Caco-2 (cell line): Measurements from ENCODE around the gene STYK1. TPM values are rescaled to one million over a fixed set of nuclear protein-coding genes. Genes with fewer than 3 reads are reported as not detected.
"Not testable (repeated sequence)": the region's sequence is repeated elsewhere in the genome, so short reads cannot be mapped to it uniquely, and the experiment has no call there.

Experiments used
- BruUV-seq: library from RNA; stranded (reverse); fragments of 400-500 nt; replicated peaks from 2 replicates; lab custom pipeline; 2021; lab: Mats Ljungman, UMichigan
- CTCF ChIA-PET: fragments of 300-600 bp; sonication (Branson Sonifier 250); formaldehyde crosslinking; loops from one replicate; lab custom pipeline; 2022; ENCODE audit warnings: antibody characterized with exemption; lab: Charles Lee
- POLR2A ChIA-PET: fragments of 300-600 bp; sonication (Branson Sonifier 250); formaldehyde crosslinking; loops from one replicate; lab custom pipeline; 2022; ENCODE audit warnings: antibody characterized with exemption; lab: Charles Lee
- DNase-seq, 2 experiments: peaks; one replicate each; pipeline versions ENCODE4 v3.0.0 to v3.0.0-alpha.2; 2020 to 2022
- H3K27me3 ChIP-seq: replicated peaks from 2 replicates; pipeline ENCODE4 v1.6.0; 2011; ENCODE audit warnings: low read length; ENCODE audit not compliant: control insufficient read depth, insufficient read depth
- H3K36me3 ChIP-seq: 2 replicates; pipeline ENCODE4 v1.5.1; 2011; ENCODE audit warnings: low read length; ENCODE audit not compliant: control insufficient read depth, insufficient read depth
- H3K4me1 ChIP-seq: fragments of 250-450 bp; sonication (Bioruptor Pico); 2 replicates; pipeline ENCODE4 v1.5.1; 2020; ENCODE audit warnings: mild to moderate bottlenecking
- H3K4me3 ChIP-seq: 2 replicates; pipeline ENCODE4 v1.5.1; 2011; ENCODE audit warnings: low read depth, mild to moderate bottlenecking, control low read depth, low read length
- H3K9me3 ChIP-seq: fragments of 250-450 bp; sonication (Bioruptor Pico); 2 replicates; pipeline ENCODE4 v1.5.1; 2020; ENCODE audit warnings: mild to moderate bottlenecking, moderate library complexity
- H3K27ac Mint-ChIP-seq: one replicate; pipeline ENCODE4 v1.8.0; 2022; ENCODE audit warnings: mixed read lengths; ENCODE audit not compliant: unreplicated experiment
- H3K27me3 Mint-ChIP-seq: one replicate; pipeline ENCODE4 v1.8.0; 2022; ENCODE audit warnings: mixed read lengths; ENCODE audit not compliant: insufficient read depth, unreplicated experiment
- H3K36me3 Mint-ChIP-seq: one replicate; pipeline ENCODE4 v1.8.0; 2022; ENCODE audit warnings: mild to moderate bottlenecking, mixed read lengths; ENCODE audit not compliant: insufficient read depth, unreplicated experiment
- H3K4me1 Mint-ChIP-seq: one replicate; pipeline ENCODE4 v1.8.0; 2022; ENCODE audit warnings: low read depth, mixed read lengths; ENCODE audit not compliant: unreplicated experiment
- H3K4me3 Mint-ChIP-seq: one replicate; pipeline ENCODE4 v1.8.0; 2022; ENCODE audit warnings: mild to moderate bottlenecking, moderate library complexity, mixed read lengths; ENCODE audit not compliant: unreplicated experiment
- H3K9me3 Mint-ChIP-seq: one replicate; pipeline ENCODE4 v1.8.0; 2022; ENCODE audit warnings: mixed read lengths; ENCODE audit not compliant: unreplicated experiment
- CTCF ChIP-seq, 2 experiments: fragments of 200-600 bp in 1 of 2; IDR thresholded peaks; 1 replicate in 1 of 2; 2 replicates in 1 of 2; pipeline versions ENCODE4 v1.5.1 to v1.8.0; 2011 to 2022; ENCODE audit warnings: antibody characterized with exemption in 1 of 2, control low read depth in 1 of 2, inconsistent platforms in 1 of 2, low read depth in 1 of 2, low read length in 1 of 2, mild to moderate bottlenecking in 1 of 2, moderate library complexity in 1 of 2; ENCODE audit not compliant: insufficient read depth in 1 of 2, severe bottlenecking in 1 of 2, unreplicated experiment in 1 of 2
- intact Hi-C: fragments of 100-400 bp; cut with micrococcal nuclease; formaldehyde crosslinking; loops from one replicate; pipeline ENCODE4 v1.10.0; 2022; ENCODE audit not compliant: unreplicated experiment
- total RNA-seq: library from RNA; stranded (reverse); gene quantifications from 2 replicates; pipeline ENCODE4 v1.2.3, GENCODE V29; 2022

Gene STYK1
- total RNA-seq, 1 experiment from 2014 or later = 4.5 TPM

DNA sequence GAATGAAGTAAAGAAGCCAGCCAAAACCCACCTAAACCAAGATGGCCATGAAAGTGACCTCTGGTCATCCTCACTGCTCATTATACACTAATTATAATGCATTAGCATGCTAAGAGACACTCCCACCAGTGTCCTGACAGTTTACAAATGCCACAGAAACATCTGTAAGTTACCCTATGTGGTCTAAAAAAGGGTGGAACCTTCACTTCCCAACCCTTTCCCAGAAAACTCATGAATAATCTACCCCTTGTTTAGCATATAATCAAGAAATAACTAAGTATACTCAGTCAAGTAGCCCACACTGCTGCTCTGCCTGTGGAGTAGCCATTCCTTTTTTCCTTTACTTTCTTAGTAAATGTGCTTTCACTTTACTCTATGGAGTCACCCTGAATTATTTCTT lies 19.8 kb downstream of the STYK1 start:
- H3K27me3 ChIP-seq = no peaks in the 10 kb centered on the region
- no peak overlapping the region for H3K4me3 Mint-ChIP-seq
- H3K4me1 ChIP-seq = no peaks in the 10 kb centered on the region
- H3K4me1 Mint-ChIP-seq = no peaks in the 10 kb centered on the region
- H3K27ac Mint-ChIP-seq = no peak overlapping the region
- no peaks in the 10 kb centered on the region for H3K9me3 Mint-ChIP-seq
- POLR2A ChIA-PET = no interaction called here
- no TSS peak for BruUV-seq
- intact Hi-C loops = no loop called here
- no peaks in the 10 kb centered on the region for H3K27me3 Mint-ChIP-seq
- H3K36me3 Mint-ChIP-seq = no peaks in the 10 kb centered on the region
- no peak for TF ChIP-seq CTCF (IDR thresholded peaks at IDR 0.05; ENCODE audit: insufficient read depth in 1 of 2, low read depth in 1 of 2, low read length in 1 of 2, severe bottlenecking in 1 of 2, unreplicated experiment in 1 of 2)
- CTCF ChIA-PET = no interaction called here
- no peaks in the 10 kb centered on the region for H3K36me3 ChIP-seq
- peaks cover 15% of the 10 kb centered on the region; the same call in 1 of the 2 replicates for H3K9me3 ChIP-seq
- DNase-seq = no peak
- no peak overlapping the region for H3K4me3 ChIP-seq

DNA sequence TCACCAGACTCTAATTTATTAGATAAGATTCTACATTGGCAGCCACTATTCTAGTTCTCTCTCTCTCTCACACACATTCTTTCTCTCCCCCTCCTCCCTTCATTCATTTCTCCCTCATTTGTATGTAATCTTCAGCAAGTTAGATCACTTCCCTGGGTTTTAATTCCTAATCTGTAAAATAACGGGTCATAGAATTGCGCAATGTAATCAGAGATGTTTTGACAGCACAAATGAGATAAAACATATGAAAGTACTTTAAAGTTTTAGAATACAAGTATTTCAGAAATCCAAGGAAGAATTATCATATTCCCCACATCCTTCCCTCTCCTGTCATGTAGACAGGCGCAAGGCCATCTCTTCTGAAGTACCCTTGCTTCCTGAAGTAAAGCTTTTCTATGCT lies 21.7 kb downstream of the STYK1 start:
- ChIA-PET CTCF (no interaction called here), POLR2A (no interaction called here)
- Histone ChIP-seq H3K4me3 (no peak overlapping the region), H3K36me3 (no peaks in the 10 kb centered on the region), H3K9me3 (peaks cover 18% of the 10 kb centered on the region; the same call in 1 of the 2 replicates), H3K4me1 (no peaks in the 10 kb centered on the region), H3K27me3 (no peaks in the 10 kb centered on the region)
- Mint-ChIP-seq H3K27ac (no peak overlapping the region), H3K9me3 (peaks cover 10% of the 10 kb centered on the region), H3K36me3 (peaks cover 8% of the 10 kb centered on the region), H3K27me3 (no peaks in the 10 kb centered on the region), H3K4me3 (no peak overlapping the region), H3K4me1 (no peaks in the 10 kb centered on the region)
- intact Hi-C loops = no loop called here
- no TSS peak for BruUV-seq
- no peak for TF ChIP-seq CTCF (IDR thresholded peaks at IDR 0.05; ENCODE audit: insufficient read depth in 1 of 2, low read depth in 1 of 2, low read length in 1 of 2, severe bottlenecking in 1 of 2, unreplicated experiment in 1 of 2)
- DNase-seq = no peak

DNA sequence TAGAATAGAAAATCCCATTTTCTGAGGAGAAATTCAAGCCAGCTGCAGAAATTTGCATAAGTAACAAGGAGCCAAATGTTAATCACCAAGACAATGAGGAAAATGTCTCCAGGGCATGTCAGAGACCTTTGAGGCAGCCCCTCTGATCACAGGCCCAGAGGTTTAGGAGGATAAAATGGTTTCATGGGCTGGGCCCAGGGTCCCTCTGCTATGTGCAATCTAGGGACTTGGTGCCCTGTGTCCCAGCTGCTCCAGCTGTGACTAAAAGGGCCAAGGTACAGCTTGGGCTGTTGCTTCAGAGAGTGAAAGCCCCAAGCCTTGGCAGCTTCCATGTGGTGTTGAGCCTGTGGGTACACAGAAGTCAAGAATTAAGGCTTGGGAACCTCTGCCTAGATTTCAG lies 27.3 kb downstream of the STYK1 start:
- H3K4me1 Mint-ChIP-seq, H3K27ac Mint-ChIP-seq, H3K4me3 Mint-ChIP-seq, H3K4me1 ChIP-seq, DNase-seq, H3K36me3 ChIP-seq, H3K36me3 Mint-ChIP-seq, intact Hi-C loops, H3K4me3 ChIP-seq, POLR2A ChIA-PET, H3K27me3 ChIP-seq, BruUV-seq, CTCF ChIA-PET, H3K27me3 Mint-ChIP-seq: not testable (repeated sequence)
- peaks cover 26% of the 10 kb centered on the region for H3K9me3 ChIP-seq
- H3K9me3 Mint-ChIP-seq = peaks cover 38% of the 10 kb centered on the region

GRCh38 chr12:10645910-10646309 lies 27.9 kb downstream of the STYK1 start:
- DNase-seq = no peak
- no peaks in the 10 kb centered on the region for H3K4me1 Mint-ChIP-seq
- POLR2A ChIA-PET = no interaction called here
- no peak overlapping the region for H3K27ac Mint-ChIP-seq
- peaks cover 9% of the 10 kb centered on the region for H3K36me3 Mint-ChIP-seq
- CTCF ChIA-PET = no interaction called here
- no peak overlapping the region for H3K4me3 Mint-ChIP-seq
- no peaks in the 10 kb centered on the region; the same call in 1 of the 2 replicates for H3K4me1 ChIP-seq
- peaks cover 38% of the 10 kb centered on the region for H3K9me3 Mint-ChIP-seq
- H3K27me3 Mint-ChIP-seq = no peaks in the 10 kb centered on the region
- intact Hi-C loops = no loop called here
- no peak overlapping the region for H3K4me3 ChIP-seq
- H3K36me3 ChIP-seq = no peaks in the 10 kb centered on the region
- peaks cover 26% of the 10 kb centered on the region for H3K9me3 ChIP-seq
- H3K27me3 ChIP-seq = no peaks in the 10 kb centered on the region
- no peak for TF ChIP-seq CTCF (IDR thresholded peaks at IDR 0.05; ENCODE audit: insufficient read depth in 1 of 2, low read depth in 1 of 2, low read length in 1 of 2, severe bottlenecking in 1 of 2, unreplicated experiment in 1 of 2)
- no TSS peak for BruUV-seq
